HepG2 (cell line): ENCODE data around the gene SPAG9. TPM values are rescaled to one million over a fixed set of nuclear protein-coding genes. Genes with fewer than 3 reads are reported as not detected.

Experiments used
- ATAC-seq: fragments of 200-7000 bp; cut with Tn5 transposase; 3 replicates; pipeline ENCODE4 v1.9.1; 2020; ENCODE audit warnings: mild to moderate bottlenecking, moderate library complexity
- BruUV-seq: library from RNA; stranded (reverse); fragments of 400-500 nt; replicated peaks from 2 replicates; lab custom pipeline; 2021; lab: Mats Ljungman, UMichigan
- CTCF ChIA-PET: fragments of 300-600 bp; formaldehyde crosslinking; extraction: SDS; loops from one replicate; lab custom pipeline; 2021; ENCODE audit warnings: low total read pairs, inconsistent platforms, low intra/inter-chr PET ratio; lab: Yijun Ruan, JAX
- POLR2A ChIA-PET: fragments of 350-600 bp; sonication (Branson Sonifier 250); formaldehyde crosslinking; loops from one replicate; lab custom pipeline; 2020; ENCODE audit warnings: antibody characterized with exemption, inconsistent platforms; lab: Yijun Ruan, JAX
- DNase-seq: peaks from one replicate; pipeline ENCODE4 v3.0.0-alpha.2; 2015; ENCODE audit warnings: low spot score
- FAIRE-seq: peaks from 3 replicates; lab custom pipeline; 2011; peaks lifted over from hg19 to GRCh38; lab: Jason Lieb, UNC
- H2AFZ ChIP-seq: one replicate; pipeline ENCODE4 v1.6.1; 2011; ENCODE audit warnings: low read length, inconsistent platforms
- H3K27ac ChIP-seq: fragments of 300-600 bp; 3 replicates; pipeline ENCODE4 v1.8.0; 2011; ENCODE audit warnings: mixed run types, mild to moderate bottlenecking, mixed read lengths, low read length, inconsistent platforms; ENCODE audit not compliant: insufficient read depth; ENCODE audit errors: extremely low read length
- H3K27me3 ChIP-seq, 2 experiments: fragments of 200-600 bp in 1 of 2; 2 replicates in 1 of 2; 3 replicates in 1 of 2; pipeline versions ENCODE4 v1.6.0 to v1.8.0; 2011; ENCODE audit warnings: low read length in 2 of 2, mild to moderate bottlenecking in 2 of 2, moderate library complexity in 2 of 2, inconsistent platforms in 1 of 2; ENCODE audit not compliant: insufficient read depth in 2 of 2, control insufficient read depth in 1 of 2
- H3K36me3 ChIP-seq, 2 experiments: fragments of 200-600 bp in 1 of 2; replicated peaks in 1 of 2; 2 replicates in 1 of 2; 3 replicates in 1 of 2; pipeline versions ENCODE4 v1.5.1 to v1.8.0; 2011; ENCODE audit warnings: low read length in 2 of 2, inconsistent platforms in 1 of 2; ENCODE audit not compliant: insufficient read depth in 2 of 2, control insufficient read depth in 1 of 2
- H3K4me1 ChIP-seq: 2 replicates; pipeline ENCODE4 v1.5.1; 2012; ENCODE audit warnings: low read length, inconsistent platforms; ENCODE audit not compliant: insufficient read depth
- H3K4me2 ChIP-seq: 2 replicates; pipeline ENCODE4 v1.6.0; 2011; ENCODE audit warnings: low read depth, low read length, inconsistent platforms
- H3K4me3 ChIP-seq, 3 experiments: fragments of 200-600 bp in 1 of 3; sonication (generic), shearing (Covaris generic) in 1 of 3; replicated peaks in 1 of 3; 2 replicates each; pipeline ENCODE4 v1.5.1; 2011 to 2016; ENCODE audit warnings: low read length in 3 of 3, inconsistent platforms in 2 of 3, low read depth in 2 of 3, mild to moderate bottlenecking in 2 of 3, control low read depth in 1 of 3, mixed read lengths in 1 of 3; ENCODE audit not compliant: insufficient read depth in 1 of 3
- H3K79me2 ChIP-seq: one replicate; pipeline ENCODE4 v1.6.1; 2011; ENCODE audit warnings: low read length, inconsistent platforms; ENCODE audit not compliant: insufficient read depth
- H3K9ac ChIP-seq: 2 replicates; pipeline ENCODE4 v1.6.0; 2011; ENCODE audit warnings: mild to moderate bottlenecking, low read depth, low read length, inconsistent platforms; ENCODE audit not compliant: insufficient read depth
- H3K9me3 ChIP-seq: 2 replicates; pipeline ENCODE4 v1.5.1; 2012; ENCODE audit warnings: mild to moderate bottlenecking, low read length
- H4K20me1 ChIP-seq: 2 replicates; pipeline ENCODE4 v1.6.0; 2011; ENCODE audit warnings: inconsistent platforms, mild to moderate bottlenecking, low read length, moderate library complexity; ENCODE audit not compliant: insufficient read depth
- ELF3 ChIP-seq: IDR thresholded peaks from 2 replicates; pipeline ENCODE4 v1.6.1; 2016; ENCODE audit warnings: missing genetic modification reagents, missing compliant biosample characterization
- MEF2D ChIP-seq: sonication (generic); formaldehyde crosslinking; IDR thresholded peaks from 2 replicates; pipeline ENCODE4 v1.5.1; 2020; ENCODE audit warnings: mild to moderate bottlenecking, missing genetic modification reagents
- SOX5 ChIP-seq: IDR thresholded peaks from 2 replicates; pipeline ENCODE4 v1.6.1; 2016; ENCODE audit warnings: borderline replicate concordance
- SOX6 ChIP-seq, 2 experiments: fragments of 450-650 bp in 1 of 2; sonication (generic) in 1 of 2; formaldehyde crosslinking in 1 of 2; IDR thresholded peaks; 2 replicates each; pipeline versions ENCODE4 v1.4.0 to v1.6.1; 2017 to 2020; ENCODE audit warnings: antibody characterized with exemption in 1 of 2, mild to moderate bottlenecking in 1 of 2, missing genetic modification reagents in 1 of 2
- ZNF317 ChIP-seq: sonication (generic); formaldehyde crosslinking; IDR thresholded peaks from 2 replicates; pipeline ENCODE4 v1.5.0; 2020; ENCODE audit warnings: mild to moderate bottlenecking, missing genetic modification reagents
- ZNF350 ChIP-seq: sonication (generic); formaldehyde crosslinking; IDR thresholded peaks from 2 replicates; pipeline ENCODE4 v1.4.0; 2020; ENCODE audit warnings: mild to moderate bottlenecking, low read depth, missing genetic modification reagents, borderline replicate concordance
- ZNF567 ChIP-seq: sonication (generic); formaldehyde crosslinking; IDR thresholded peaks from 2 replicates; pipeline ENCODE4 v1.8.1; 2023; ENCODE audit warnings: mild to moderate bottlenecking, missing genetic modification reagents, borderline replicate concordance
- ZNF672 ChIP-seq: sonication (generic); formaldehyde crosslinking; IDR thresholded peaks from 2 replicates; pipeline ENCODE4 v1.8.1; 2022; ENCODE audit warnings: missing genetic modification reagents
- ZNF788 ChIP-seq: sonication (generic); formaldehyde crosslinking; IDR thresholded peaks from 2 replicates; pipeline ENCODE4 v1.5.0; 2020; ENCODE audit warnings: mild to moderate bottlenecking, missing genetic modification reagents, borderline replicate concordance
- WGBS: methylation state at CpG from one replicate; pipeline ENCODE4 v1.1.6; 2017; ENCODE audit warnings: low lambda C conversion rate; 5-methylcytosine and 5-hydroxymethylcytosine counted together
- in situ Hi-C: cut with HindIII; loops from 2 replicates; pipeline ENCODE4 v1.10.0; 2017; ENCODE audit warnings: low pct_unique_long_range_greater_than_20kb; ENCODE audit not compliant: extremely low pct_ligation_motif_present
- intact Hi-C: fragments of 100-400 bp; cut with micrococcal nuclease; formaldehyde crosslinking; loops from one replicate; pipeline ENCODE4 v1.10.0; 2022; ENCODE audit not compliant: unreplicated experiment
- polyA plus RNA-seq, 8 experiments: library from polyadenylated mRNA; depleted of rRNA in 3 of 8; stranded (reverse) in 7 of 8; unstranded in 1 of 8; fragments of >200 nt; fragmentation: Illumina TruSeq in 4 of 8; extraction: Trizol in 4 of 8; gene quantifications; 2 replicates each; pipeline versions ENCODE4 v1.2.1 to v1.2.3, GENCODE V29; 2011 to 2016; ENCODE audit warnings: low read depth in 4 of 8, missing spikeins in 1 of 8, mixed read lengths in 1 of 8; ENCODE audit not compliant: insufficient read depth in 1 of 8
- total RNA-seq, 5 experiments: library from RNA; depleted of rRNA; stranded (reverse); fragments of >200 nt; fragmentation: Illumina TruSeq; extraction: Trizol; gene quantifications; 2 replicates each; pipeline ENCODE4 v1.2.3, GENCODE V29; 2016; ENCODE audit warnings: low read depth in 1 of 5
- TF ChIP-seq, protein P1 (sequence below): sonication (generic); formaldehyde crosslinking; IDR thresholded peaks from 2 replicates; pipeline ENCODE4 v1.4.0; 2020; ENCODE audit warnings: missing genetic modification reagents, mild to moderate bottlenecking, borderline replicate concordance
- TF ChIP-seq, protein P2 (sequence below): sonication (generic); formaldehyde crosslinking; IDR thresholded peaks from 2 replicates; pipeline ENCODE4 v1.4.0; 2020; ENCODE audit warnings: missing genetic modification reagents, borderline replicate concordance
- TF ChIP-seq, protein P3 (sequence below): sonication (generic); formaldehyde crosslinking; IDR thresholded peaks from 2 replicates; pipeline ENCODE4 v1.9.0; 2022; ENCODE audit warnings: missing genetic modification reagents, mild to moderate bottlenecking, borderline replicate concordance

Gene SPAG9
- total and polyA plus RNA-seq, 2 of the 13 experiments (the other 11 are each of a cell fraction or from before 2014, with no cell fraction given) = 43.2 to 78.6 TPM

DNA sequence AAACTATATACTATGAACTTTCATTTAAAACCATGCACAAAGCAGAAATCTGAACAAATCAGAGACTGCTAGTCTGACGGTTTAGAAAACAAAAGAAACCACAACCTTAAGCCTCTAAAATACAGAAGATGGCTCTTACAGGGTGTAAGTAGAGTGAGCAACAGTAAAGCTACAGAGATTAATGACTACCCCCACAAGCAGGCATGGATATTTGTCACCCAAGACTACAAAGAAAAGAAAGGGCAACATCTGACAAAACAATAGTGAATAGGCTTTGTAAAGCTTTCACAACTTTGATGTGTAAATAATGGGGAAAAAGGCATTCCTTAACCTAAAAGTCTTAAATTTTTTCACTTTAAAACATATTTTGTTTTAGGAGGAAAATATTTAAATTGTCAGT is 75.0 kb downstream of the SPAG9 start (continued):
- TF ChIP-seq SOX6 (IDR thresholded peaks at IDR 0.05) = no peak
- peak; percentile 60; the same call in 1 of the 2 replicates for TF ChIP-seq SOX6 (CRISPR knock-in tag; IDR thresholded peaks at IDR 0.05)
- no peak for TF ChIP-seq ZNF317 (CRISPR knock-in tag)
- TF ChIP-seq ZNF567 (CRISPR knock-in tag) = no peak
- peak; percentile 93 for TF ChIP-seq SOX5 (CRISPR knock-in tag)
- no peak for TF ChIP-seq ZNF350 (CRISPR knock-in tag)
- TF ChIP-seq, all 625 proteins: peak for 7

GRCh38 chr17:51044976-51045375 is 75.7 kb downstream of the SPAG9 start:
- no peak overlapping the region for H3K4me2 ChIP-seq
- ATAC-seq (no peak), FAIRE-seq (no peak), DNase-seq (no peak)
- peaks cover 6% of the 10 kb centered on the region for H3K79me2 ChIP-seq
- peaks cover 17% of the 10 kb centered on the region for H3K4me1 ChIP-seq
- ChIA-PET POLR2A (interaction anchor here (1.2 kb wide), 1 partner anchor 12 kb away, joined by 3 read pairs; no protein-coding TSS in a partner anchor), CTCF (no interaction called here)
- H3K27me3 ChIP-seq = no peaks in the 10 kb centered on the region
- no peak overlapping the region for H3K27ac ChIP-seq
- in situ Hi-C loops = no loop called here
- no peak overlapping the region for H3K4me3 ChIP-seq
- no TSS peak for BruUV-seq
- H3K36me3 ChIP-seq = peaks cover 0 to 21% of the 10 kb centered on the region in 2 experiments; a peak in 2 of 5 replicates
- H4K20me1 ChIP-seq = peaks cover 4% of the 10 kb centered on the region; the same call in 1 of the 2 replicates
- H3K9ac ChIP-seq = no peak overlapping the region
- H3K9me3 ChIP-seq = no peaks in the 10 kb centered on the region
- WGBS = 90% methylated on average over 7 of the region's 7 CpGs
- no peak overlapping the region for H2AFZ ChIP-seq
- intact Hi-C loops = no loop called here
- TF ChIP-seq ELF3 = no peak
- TF ChIP-seq, protein P1, sequence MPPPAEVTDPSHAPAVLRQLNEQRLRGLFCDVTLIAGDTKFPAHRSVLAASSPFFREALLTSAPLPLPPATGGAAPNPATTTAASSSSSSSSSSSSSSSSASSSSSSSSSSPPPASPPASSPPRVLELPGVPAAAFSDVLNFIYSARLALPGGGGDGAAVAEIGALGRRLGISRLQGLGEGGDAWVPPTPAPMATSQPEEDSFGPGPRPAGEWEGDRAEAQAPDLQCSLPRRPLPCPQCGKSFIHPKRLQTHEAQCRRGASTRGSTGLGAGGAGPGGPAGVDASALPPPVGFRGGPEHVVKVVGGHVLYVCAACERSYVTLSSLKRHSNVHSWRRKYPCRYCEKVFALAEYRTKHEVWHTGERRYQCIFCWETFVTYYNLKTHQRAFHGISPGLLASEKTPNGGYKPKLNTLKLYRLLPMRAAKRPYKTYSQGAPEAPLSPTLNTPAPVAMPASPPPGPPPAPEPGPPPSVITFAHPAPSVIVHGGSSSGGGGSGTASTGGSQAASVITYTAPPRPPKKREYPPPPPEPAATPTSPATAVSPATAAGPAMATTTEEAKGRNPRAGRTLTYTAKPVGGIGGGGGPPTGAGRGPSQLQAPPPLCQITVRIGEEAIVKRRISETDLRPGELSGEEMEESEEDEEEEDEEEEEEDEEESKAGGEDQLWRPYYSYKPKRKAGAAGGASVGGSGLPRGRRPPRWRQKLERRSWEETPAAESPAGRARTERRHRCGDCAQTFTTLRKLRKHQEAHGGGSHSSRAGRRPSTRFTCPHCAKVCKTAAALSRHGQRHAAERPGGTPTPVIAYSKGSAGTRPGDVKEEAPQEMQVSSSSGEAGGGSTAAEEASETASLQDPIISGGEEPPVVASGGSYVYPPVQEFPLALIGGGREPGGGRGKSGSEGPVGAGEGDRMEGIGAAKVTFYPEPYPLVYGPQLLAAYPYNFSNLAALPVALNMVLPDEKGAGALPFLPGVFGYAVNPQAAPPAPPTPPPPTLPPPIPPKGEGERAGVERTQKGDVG (CRISPR knock-in tag) = no peak
- TF ChIP-seq, protein P2, sequence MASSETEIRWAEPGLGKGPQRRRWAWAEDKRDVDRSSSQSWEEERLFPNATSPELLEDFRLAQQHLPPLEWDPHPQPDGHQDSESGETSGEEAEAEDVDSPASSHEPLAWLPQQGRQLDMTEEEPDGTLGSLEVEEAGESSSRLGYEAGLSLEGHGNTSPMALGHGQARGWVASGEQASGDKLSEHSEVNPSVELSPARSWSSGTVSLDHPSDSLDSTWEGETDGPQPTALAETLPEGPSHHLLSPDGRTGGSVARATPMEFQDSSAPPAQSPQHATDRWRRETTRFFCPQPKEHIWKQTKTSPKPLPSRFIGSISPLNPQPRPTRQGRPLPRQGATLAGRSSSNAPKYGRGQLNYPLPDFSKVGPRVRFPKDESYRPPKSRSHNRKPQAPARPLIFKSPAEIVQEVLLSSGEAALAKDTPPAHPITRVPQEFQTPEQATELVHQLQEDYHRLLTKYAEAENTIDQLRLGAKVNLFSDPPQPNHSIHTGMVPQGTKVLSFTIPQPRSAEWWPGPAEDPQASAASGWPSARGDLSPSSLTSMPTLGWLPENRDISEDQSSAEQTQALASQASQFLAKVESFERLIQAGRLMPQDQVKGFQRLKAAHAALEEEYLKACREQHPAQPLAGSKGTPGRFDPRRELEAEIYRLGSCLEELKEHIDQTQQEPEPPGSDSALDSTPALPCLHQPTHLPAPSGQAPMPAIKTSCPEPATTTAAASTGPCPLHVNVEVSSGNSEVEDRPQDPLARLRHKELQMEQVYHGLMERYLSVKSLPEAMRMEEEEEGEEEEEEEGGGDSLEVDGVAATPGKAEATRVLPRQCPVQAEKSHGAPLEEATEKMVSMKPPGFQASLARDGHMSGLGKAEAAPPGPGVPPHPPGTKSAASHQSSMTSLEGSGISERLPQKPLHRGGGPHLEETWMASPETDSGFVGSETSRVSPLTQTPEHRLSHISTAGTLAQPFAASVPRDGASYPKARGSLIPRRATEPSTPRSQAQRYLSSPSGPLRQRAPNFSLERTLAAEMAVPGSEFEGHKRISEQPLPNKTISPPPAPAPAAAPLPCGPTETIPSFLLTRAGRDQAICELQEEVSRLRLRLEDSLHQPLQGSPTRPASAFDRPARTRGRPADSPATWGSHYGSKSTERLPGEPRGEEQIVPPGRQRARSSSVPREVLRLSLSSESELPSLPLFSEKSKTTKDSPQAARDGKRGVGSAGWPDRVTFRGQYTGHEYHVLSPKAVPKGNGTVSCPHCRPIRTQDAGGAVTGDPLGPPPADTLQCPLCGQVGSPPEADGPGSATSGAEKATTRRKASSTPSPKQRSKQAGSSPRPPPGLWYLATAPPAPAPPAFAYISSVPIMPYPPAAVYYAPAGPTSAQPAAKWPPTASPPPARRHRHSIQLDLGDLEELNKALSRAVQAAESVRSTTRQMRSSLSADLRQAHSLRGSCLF (CRISPR knock-in tag) = no peak
- TF ChIP-seq MEF2D (CRISPR knock-in tag) = no peak
- TF ChIP-seq, protein P3, sequence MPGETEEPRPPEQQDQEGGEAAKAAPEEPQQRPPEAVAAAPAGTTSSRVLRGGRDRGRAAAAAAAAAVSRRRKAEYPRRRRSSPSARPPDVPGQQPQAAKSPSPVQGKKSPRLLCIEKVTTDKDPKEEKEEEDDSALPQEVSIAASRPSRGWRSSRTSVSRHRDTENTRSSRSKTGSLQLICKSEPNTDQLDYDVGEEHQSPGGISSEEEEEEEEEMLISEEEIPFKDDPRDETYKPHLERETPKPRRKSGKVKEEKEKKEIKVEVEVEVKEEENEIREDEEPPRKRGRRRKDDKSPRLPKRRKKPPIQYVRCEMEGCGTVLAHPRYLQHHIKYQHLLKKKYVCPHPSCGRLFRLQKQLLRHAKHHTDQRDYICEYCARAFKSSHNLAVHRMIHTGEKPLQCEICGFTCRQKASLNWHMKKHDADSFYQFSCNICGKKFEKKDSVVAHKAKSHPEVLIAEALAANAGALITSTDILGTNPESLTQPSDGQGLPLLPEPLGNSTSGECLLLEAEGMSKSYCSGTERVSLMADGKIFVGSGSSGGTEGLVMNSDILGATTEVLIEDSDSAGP (CRISPR knock-in tag) = no peak
- TF ChIP-seq ZNF788 (CRISPR knock-in tag) = no peak
- TF ChIP-seq ZNF672 (CRISPR knock-in tag) = no peak
